ENCODE measurements around the gene NOD1.

The NOD1 gene

DNA sequence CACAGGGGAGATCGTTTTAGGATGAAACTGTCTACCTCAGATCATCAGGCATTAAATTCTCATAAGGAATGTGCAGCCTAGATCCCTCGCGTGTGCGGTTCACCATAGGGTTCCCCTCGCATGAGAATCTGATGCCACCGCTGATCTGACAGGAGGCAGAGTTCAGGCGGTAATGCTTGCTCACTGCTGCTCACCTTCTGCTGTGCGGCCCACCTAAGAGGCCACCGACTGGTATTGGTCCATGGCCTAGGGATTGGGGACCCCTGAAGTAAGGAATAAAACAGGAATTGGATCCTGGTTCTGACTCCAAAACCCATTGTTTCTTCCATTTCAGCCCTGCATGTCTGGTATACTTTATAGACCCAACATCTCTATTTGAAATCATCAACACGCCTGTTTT, 4.1 kb downstream of the NOD1 start:
- TF ChIP-seq BACH2 (CRISPR knock-in tag; IDR thresholded peaks at IDR 0.05; ENCODE audit: borderline replicate concordance): no peak
- TF ChIP-seq, protein P1, sequence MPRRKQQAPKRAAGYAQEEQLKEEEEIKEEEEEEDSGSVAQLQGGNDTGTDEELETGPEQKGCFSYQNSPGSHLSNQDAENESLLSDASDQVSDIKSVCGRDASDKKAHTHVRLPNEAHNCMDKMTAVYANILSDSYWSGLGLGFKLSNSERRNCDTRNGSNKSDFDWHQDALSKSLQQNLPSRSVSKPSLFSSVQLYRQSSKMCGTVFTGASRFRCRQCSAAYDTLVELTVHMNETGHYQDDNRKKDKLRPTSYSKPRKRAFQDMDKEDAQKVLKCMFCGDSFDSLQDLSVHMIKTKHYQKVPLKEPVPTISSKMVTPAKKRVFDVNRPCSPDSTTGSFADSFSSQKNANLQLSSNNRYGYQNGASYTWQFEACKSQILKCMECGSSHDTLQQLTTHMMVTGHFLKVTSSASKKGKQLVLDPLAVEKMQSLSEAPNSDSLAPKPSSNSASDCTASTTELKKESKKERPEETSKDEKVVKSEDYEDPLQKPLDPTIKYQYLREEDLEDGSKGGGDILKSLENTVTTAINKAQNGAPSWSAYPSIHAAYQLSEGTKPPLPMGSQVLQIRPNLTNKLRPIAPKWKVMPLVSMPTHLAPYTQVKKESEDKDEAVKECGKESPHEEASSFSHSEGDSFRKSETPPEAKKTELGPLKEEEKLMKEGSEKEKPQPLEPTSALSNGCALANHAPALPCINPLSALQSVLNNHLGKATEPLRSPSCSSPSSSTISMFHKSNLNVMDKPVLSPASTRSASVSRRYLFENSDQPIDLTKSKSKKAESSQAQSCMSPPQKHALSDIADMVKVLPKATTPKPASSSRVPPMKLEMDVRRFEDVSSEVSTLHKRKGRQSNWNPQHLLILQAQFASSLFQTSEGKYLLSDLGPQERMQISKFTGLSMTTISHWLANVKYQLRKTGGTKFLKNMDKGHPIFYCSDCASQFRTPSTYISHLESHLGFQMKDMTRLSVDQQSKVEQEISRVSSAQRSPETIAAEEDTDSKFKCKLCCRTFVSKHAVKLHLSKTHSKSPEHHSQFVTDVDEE (CRISPR knock-in tag; IDR thresholded peaks at IDR 0.05): no peak
- no peak for TF ChIP-seq TOX (CRISPR knock-in tag; IDR thresholded peaks at IDR 0.05; ENCODE audit: borderline replicate concordance)
- TF ChIP-seq, protein P2, sequence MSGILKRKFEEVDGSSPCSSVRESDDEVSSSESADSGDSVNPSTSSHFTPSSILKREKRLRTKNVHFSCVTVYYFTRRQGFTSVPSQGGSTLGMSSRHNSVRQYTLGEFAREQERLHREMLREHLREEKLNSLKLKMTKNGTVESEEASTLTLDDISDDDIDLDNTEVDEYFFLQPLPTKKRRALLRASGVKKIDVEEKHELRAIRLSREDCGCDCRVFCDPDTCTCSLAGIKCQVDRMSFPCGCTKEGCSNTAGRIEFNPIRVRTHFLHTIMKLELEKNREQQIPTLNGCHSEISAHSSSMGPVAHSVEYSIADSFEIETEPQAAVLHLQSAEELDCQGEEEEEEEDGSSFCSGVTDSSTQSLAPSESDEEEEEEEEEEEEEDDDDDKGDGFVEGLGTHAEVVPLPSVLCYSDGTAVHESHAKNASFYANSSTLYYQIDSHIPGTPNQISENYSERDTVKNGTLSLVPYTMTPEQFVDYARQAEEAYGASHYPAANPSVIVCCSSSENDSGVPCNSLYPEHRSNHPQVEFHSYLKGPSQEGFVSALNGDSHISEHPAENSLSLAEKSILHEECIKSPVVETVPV (CRISPR knock-in tag; IDR thresholded peaks at IDR 0.05): no peak
- no peak for TF ChIP-seq TCF4 (CRISPR knock-in tag; IDR thresholded peaks at IDR 0.05; ENCODE audit: borderline replicate concordance)
- no peak for TF ChIP-seq ARNTL (CRISPR knock-in tag; IDR thresholded peaks at IDR 0.05; ENCODE audit: borderline replicate concordance, low read depth)
- no peak for TF ChIP-seq ZFP3 (CRISPR knock-in tag; IDR thresholded peaks at IDR 0.05)
- TF ChIP-seq ZNF8 (CRISPR knock-in tag; IDR thresholded peaks at IDR 0.05): no peak
- TF ChIP-seq OSR1 (CRISPR knock-in tag; IDR thresholded peaks at IDR 0.05): no peak
- no peak for TF ChIP-seq ZNF70 (CRISPR knock-in tag; IDR thresholded peaks at IDR 0.05)
- no peak for TF ChIP-seq ESRRG (CRISPR knock-in tag; IDR thresholded peaks at IDR 0.05)
- no peak for TF ChIP-seq RARB (CRISPR knock-in tag; IDR thresholded peaks at IDR 0.05)
- TF ChIP-seq PPARA (CRISPR knock-in tag; IDR thresholded peaks at IDR 0.05; ENCODE audit: borderline replicate concordance): no peak
- TF ChIP-seq CSDC2 (CRISPR knock-in tag; IDR thresholded peaks at IDR 0.05): no peak
- TF ChIP-seq, protein P3, sequence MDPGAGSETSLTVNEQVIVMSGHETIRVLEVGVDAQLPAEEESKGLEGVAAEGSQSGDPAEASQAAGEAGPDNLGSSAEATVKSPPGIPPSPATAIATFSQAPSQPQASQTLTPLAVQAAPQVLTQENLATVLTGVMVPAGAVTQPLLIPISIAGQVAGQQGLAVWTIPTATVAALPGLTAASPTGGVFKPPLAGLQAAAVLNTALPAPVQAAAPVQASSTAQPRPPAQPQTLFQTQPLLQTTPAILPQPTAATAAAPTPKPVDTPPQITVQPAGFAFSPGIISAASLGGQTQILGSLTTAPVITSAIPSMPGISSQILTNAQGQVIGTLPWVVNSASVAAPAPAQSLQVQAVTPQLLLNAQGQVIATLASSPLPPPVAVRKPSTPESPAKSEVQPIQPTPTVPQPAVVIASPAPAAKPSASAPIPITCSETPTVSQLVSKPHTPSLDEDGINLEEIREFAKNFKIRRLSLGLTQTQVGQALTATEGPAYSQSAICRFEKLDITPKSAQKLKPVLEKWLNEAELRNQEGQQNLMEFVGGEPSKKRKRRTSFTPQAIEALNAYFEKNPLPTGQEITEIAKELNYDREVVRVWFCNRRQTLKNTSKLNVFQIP (CRISPR knock-in tag; IDR thresholded peaks at IDR 0.05; ENCODE audit: borderline replicate concordance, low read depth): no peak
- no peak for TF ChIP-seq ZNF565 (CRISPR knock-in tag; conservative IDR thresholded peaks at IDR 0.05; ENCODE audit: low read depth)
- TF ChIP-seq ZC3H10 (CRISPR knock-in tag; IDR thresholded peaks at IDR 0.05): no peak
- no peak for TF ChIP-seq ISL1 (CRISPR knock-in tag; IDR thresholded peaks at IDR 0.05)
- ATAC-seq: no peak

DNA sequence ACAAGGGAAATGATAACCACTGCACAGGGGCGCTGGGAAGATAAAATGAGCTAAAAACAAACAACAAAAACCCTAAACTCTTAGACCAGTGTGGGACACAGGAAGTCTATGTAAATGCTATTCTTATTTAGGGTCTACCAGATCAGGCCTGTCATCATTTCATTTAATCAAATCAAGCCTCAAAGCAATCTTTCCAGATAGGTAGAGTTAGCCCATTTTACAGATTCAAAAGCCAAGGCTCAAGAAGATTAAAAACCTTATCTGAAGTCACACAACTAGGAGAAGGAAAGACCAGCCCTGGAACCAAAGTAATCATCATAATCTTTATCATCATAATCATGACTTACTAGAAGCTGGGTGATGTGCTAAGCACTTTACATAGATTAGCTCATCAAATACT, 4.7 kb downstream of the NOD1 start:
- TF ChIP-seq PPARA (CRISPR knock-in tag; IDR thresholded peaks at IDR 0.05; ENCODE audit: borderline replicate concordance): no peak
- TF ChIP-seq ZC3H10 (CRISPR knock-in tag; IDR thresholded peaks at IDR 0.05): no peak
- TF ChIP-seq ZFP30 (CRISPR knock-in tag; IDR thresholded peaks at IDR 0.05): no peak
- no peak for TF ChIP-seq CSDC2 (CRISPR knock-in tag; IDR thresholded peaks at IDR 0.05)
- TF ChIP-seq GLIS3 (CRISPR knock-in tag; IDR thresholded peaks at IDR 0.05): no peak
- TF ChIP-seq, protein P4, sequence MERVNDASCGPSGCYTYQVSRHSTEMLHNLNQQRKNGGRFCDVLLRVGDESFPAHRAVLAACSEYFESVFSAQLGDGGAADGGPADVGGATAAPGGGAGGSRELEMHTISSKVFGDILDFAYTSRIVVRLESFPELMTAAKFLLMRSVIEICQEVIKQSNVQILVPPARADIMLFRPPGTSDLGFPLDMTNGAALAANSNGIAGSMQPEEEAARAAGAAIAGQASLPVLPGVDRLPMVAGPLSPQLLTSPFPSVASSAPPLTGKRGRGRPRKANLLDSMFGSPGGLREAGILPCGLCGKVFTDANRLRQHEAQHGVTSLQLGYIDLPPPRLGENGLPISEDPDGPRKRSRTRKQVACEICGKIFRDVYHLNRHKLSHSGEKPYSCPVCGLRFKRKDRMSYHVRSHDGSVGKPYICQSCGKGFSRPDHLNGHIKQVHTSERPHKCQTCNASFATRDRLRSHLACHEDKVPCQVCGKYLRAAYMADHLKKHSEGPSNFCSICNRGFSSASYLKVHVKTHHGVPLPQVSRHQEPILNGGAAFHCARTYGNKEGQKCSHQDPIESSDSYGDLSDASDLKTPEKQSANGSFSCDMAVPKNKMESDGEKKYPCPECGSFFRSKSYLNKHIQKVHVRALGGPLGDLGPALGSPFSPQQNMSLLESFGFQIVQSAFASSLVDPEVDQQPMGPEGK (CRISPR knock-in tag; IDR thresholded peaks at IDR 0.05; ENCODE audit: borderline replicate concordance): no peak
- TF ChIP-seq SNAI2 (CRISPR knock-in tag; IDR thresholded peaks at IDR 0.05): no peak
- no peak for ATAC-seq

DNA sequence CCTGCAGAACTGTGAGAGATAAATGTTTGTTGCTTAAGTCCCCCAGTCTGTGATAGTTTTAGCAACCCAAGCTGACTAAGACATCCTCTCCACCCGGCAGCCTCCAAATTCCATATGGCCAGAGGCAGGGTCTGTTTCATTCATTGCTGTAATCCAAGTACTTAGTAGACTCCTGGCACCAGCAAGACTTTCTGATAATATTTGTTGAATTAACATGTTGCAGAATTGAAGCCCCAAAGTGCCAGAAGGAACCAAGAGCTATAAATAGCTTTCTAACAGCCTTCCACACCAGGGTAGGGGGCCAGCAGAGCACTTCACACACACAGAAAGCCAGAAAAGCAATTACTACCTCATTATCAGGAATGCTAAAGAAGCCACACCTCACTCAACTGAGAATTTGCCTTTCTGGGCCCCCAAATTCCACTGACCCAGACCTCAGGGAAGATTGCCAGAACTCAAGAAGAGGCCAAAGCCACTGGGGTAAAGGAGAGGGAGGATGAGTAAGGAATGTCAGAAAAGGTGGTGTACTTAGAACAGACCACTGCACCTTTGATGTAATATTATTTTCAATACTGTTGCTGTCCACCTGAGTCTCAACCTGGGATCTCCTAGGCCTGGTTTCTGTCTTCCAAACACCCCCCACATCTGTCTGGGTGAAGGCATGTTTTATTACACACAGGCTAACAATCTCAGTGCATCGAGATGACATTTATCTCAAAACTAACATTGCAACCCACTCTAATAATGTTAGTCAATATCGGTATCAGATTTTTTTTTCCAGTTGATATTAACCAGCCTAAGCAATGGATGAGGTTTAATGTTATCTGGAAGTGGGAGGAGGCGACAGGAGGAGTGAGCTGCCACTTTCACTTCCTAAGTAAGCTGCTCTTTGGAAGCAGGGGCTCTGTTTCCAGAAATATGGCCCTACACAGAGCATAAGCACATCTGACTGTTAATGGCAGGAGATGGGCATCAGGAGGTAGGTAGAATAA, 5.5 kb downstream of the NOD1 start:
- no peak for ATAC-seq
- no peak; the same call in 1 of the 2 replicates for TF ChIP-seq ZNF70 (CRISPR knock-in tag; IDR thresholded peaks at IDR 0.05)
- TF ChIP-seq, protein P5, sequence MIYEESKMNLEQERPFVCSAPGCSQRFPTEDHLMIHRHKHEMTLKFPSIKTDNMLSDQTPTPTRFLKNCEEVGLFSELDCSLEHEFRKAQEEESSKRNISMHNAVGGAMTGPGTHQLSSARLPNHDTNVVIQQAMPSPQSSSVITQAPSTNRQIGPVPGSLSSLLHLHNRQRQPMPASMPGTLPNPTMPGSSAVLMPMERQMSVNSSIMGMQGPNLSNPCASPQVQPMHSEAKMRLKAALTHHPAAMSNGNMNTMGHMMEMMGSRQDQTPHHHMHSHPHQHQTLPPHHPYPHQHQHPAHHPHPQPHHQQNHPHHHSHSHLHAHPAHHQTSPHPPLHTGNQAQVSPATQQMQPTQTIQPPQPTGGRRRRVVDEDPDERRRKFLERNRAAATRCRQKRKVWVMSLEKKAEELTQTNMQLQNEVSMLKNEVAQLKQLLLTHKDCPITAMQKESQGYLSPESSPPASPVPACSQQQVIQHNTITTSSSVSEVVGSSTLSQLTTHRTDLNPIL (CRISPR knock-in tag; IDR thresholded peaks at IDR 0.05; ENCODE audit: low read depth): no peak
- no peak for TF ChIP-seq SNAI2 (CRISPR knock-in tag; IDR thresholded peaks at IDR 0.05)
- no peak for TF ChIP-seq TOX (CRISPR knock-in tag; IDR thresholded peaks at IDR 0.05; ENCODE audit: borderline replicate concordance)
- TF ChIP-seq, protein P1 (CRISPR knock-in tag; IDR thresholded peaks at IDR 0.05): peak; percentile 19; the same call in 1 of the 2 replicates
- TF ChIP-seq ARNTL (CRISPR knock-in tag; IDR thresholded peaks at IDR 0.05; ENCODE audit: borderline replicate concordance, low read depth): no peak
- TF ChIP-seq, protein P4 (CRISPR knock-in tag; IDR thresholded peaks at IDR 0.05; ENCODE audit: borderline replicate concordance): no peak
